Colonic mucosa (tissue), 4 donors: ENCODE results near the gene ARPC2. TPM values are rescaled to one million over a fixed set of nuclear protein-coding genes. Genes with fewer than 3 reads are reported as not detected.

Experiments used
- DNase-seq: peaks from one replicate; pipeline ENCODE4 v3.0.0-alpha.2; 2020
- H3K27ac ChIP-seq: fragments of 200-600 bp; one replicate; pipeline ENCODE4 v1.8.0; 2021
- H3K27me3 ChIP-seq: fragments of 200-600 bp; one replicate; pipeline ENCODE4 v1.8.0; 2021
- H3K36me3 ChIP-seq: fragments of 200-600 bp; one replicate; pipeline ENCODE4 v1.8.0; 2021
- H3K4me1 ChIP-seq: fragments of 200-600 bp; one replicate; pipeline ENCODE4 v1.8.0; 2021; ENCODE audit warnings: mild to moderate bottlenecking
- H3K4me3 ChIP-seq: fragments of 200-600 bp; one replicate; pipeline ENCODE4 v1.8.0; 2021
- H3K9ac ChIP-seq, 2 donors: one replicate each; pipeline ENCODE4 v1.7.0; 2013; ENCODE audit warnings: control low read depth in 2 of 2, low read depth in 2 of 2, low read length in 2 of 2
- H3K9me3 ChIP-seq: fragments of 200-600 bp; one replicate; pipeline ENCODE4 v1.8.0; 2021
- CTCF ChIP-seq: fragments of 200-600 bp; IDR thresholded peaks from one replicate; pipeline ENCODE4 v1.8.0; 2022; ENCODE audit warnings: antibody characterized with exemption, mild to moderate bottlenecking
- intact Hi-C: fragments of 100-400 bp; cut with DNase I; formaldehyde crosslinking; loops from one replicate; pipeline ENCODE4 v1.14.1; 2022
- total RNA-seq, 2 donors: library from RNA; stranded (reverse); fragmentation: NEBNext Ultra II Directional in 1 of 2; extraction: Animal tissue kit (Norgen Biotek cat#: 25700) in 1 of 2; gene quantifications; one replicate each; pipeline ENCODE4 v1.2.1, GENCODE V29; 2021
- donor health status: healthy.
- donor health status: DM: no; HTN: no; CAD: no.
- donor health status: DM: no; HTN: no; CAD: no.

ARPC2 gene
- total RNA-seq, 2 donors from 2014 or later: 282 to 346 TPM

DNA sequence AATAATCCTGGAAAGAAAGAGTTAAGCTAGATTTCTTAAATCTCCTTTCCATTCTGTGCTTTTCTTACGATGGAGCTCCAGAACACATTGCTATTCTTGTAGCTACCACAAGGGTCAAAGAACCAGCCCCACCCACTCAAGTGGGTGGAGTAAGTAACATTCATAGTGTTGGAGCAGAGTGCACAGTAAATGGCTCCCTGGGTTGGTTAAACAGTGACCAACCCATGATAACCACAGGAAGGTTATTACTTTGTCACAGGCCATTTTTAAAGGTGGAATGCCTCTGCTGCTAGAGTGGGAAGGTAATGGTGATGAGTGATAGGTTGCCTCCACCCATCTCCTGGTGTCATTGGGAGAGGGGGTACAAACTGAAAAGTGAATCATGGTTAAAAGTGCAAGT is 13.9 kb downstream of the ARPC2 start:
- intact Hi-C loops: no loop called here
- no peaks in the 10 kb centered on the region for H3K9me3 ChIP-seq
- peak overlapping the region; percentile 67 for H3K27ac ChIP-seq
- peak; percentile 48 for TF ChIP-seq CTCF
- peak; percentile 82 for DNase-seq
- peak overlapping the region in 1 of 2 donors; percentile 32 for H3K9ac ChIP-seq
- no peak overlapping the region for H3K4me3 ChIP-seq
- H3K4me1 ChIP-seq: peaks cover 7% of the 10 kb centered on the region
- H3K27me3 ChIP-seq: no peaks in the 10 kb centered on the region
- H3K36me3 ChIP-seq: peaks cover 10% of the 10 kb centered on the region

DNA sequence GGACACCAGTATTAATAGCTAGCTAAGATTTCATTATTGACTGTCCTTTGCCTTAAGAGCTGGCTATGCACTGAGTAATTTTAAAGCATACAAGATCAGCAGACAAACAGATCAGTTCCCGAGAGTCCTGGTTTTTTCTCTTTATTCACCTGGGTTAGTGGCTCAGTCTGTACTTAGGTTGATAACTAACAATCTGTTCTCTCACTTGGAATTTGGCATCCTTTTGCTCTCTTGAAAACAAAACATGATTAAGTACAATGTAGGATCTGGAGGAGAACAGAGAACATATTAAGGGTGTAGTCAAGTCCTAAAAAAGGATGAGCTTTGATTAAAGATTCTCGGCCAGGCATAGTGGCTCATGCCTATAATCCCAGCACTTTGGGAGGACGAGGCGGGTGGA is 16.6 kb downstream of the ARPC2 start:
- H3K27me3 ChIP-seq: no peaks in the 10 kb centered on the region
- no peak overlapping the region for H3K4me3 ChIP-seq
- intact Hi-C loops: no loop called here
- peaks cover 7% of the 10 kb centered on the region for H3K4me1 ChIP-seq
- no peak overlapping the region for H3K9ac ChIP-seq
- no peak for TF ChIP-seq CTCF
- H3K36me3 ChIP-seq: peaks cover 10% of the 10 kb centered on the region
- no peaks in the 10 kb centered on the region for H3K9me3 ChIP-seq
- DNase-seq: no peak
- no peak overlapping the region for H3K27ac ChIP-seq

GRCh38 chr2:218234521-218234920 is 17.5 kb downstream of the ARPC2 start:
- no peaks in the 10 kb centered on the region for H3K27me3 ChIP-seq
- no peaks in the 10 kb centered on the region for H3K9me3 ChIP-seq
- intact Hi-C loops: no loop called here
- peaks cover 7% of the 10 kb centered on the region for H3K4me1 ChIP-seq
- TF ChIP-seq CTCF: no peak
- no peak for DNase-seq
- no peak overlapping the region for H3K27ac ChIP-seq
- H3K36me3 ChIP-seq: peaks cover 10% of the 10 kb centered on the region
- no peak overlapping the region for H3K9ac ChIP-seq
- H3K4me3 ChIP-seq: no peak overlapping the region

- no peak overlapping the region for H3K9ac ChIP-seq
- peaks cover 7% of the 10 kb centered on the region for H3K4me1 ChIP-seq
- intact Hi-C loops: no loop called here
- TF ChIP-seq CTCF: no peak
- DNase-seq: no peak
- no peak overlapping the region for H3K4me3 ChIP-seq
- H3K27me3 ChIP-seq: no peaks in the 10 kb centered on the region
- H3K27ac ChIP-seq: no peak overlapping the region
- H3K36me3 ChIP-seq: peaks cover 14% of the 10 kb centered on the region
- no peaks in the 10 kb centered on the region for H3K9me3 ChIP-seq
Observed at GRCh38 chr2:218235017-218235416, 18.0 kb downstream of the ARPC2 start.

GRCh38 chr2:218236829-218237228 is 19.8 kb downstream of the ARPC2 start:
- no peak for TF ChIP-seq CTCF
- Histone ChIP-seq H3K9ac (no peak overlapping the region), H3K27ac (no peak overlapping the region), H3K27me3 (no peaks in the 10 kb centered on the region), H3K9me3 (no peaks in the 10 kb centered on the region), H3K4me1 (no peaks in the 10 kb centered on the region), H3K4me3 (no peak overlapping the region), H3K36me3 (peaks cover 17% of the 10 kb centered on the region)
- intact Hi-C loops: no loop called here
- DNase-seq: no peak

GRCh38 chr2:218238887-218239286 is 21.9 kb downstream of the ARPC2 start:
- TF ChIP-seq CTCF: no peak
- no peak overlapping the region for H3K9ac ChIP-seq
- no peaks in the 10 kb centered on the region for H3K4me1 ChIP-seq
- no peak overlapping the region for H3K4me3 ChIP-seq
- intact Hi-C loops: no loop called here
- H3K27ac ChIP-seq: peak overlapping the region; percentile 7
- no peak for DNase-seq
- no peaks in the 10 kb centered on the region for H3K27me3 ChIP-seq
- no peaks in the 10 kb centered on the region for H3K9me3 ChIP-seq
- H3K36me3 ChIP-seq: peaks cover 29% of the 10 kb centered on the region
